Transverse colon (tissue), 4 donors: ENCODE results near the gene FYB1. TPM values are rescaled to one million over a fixed set of nuclear protein-coding genes. Genes with fewer than 3 reads are reported as not detected.

Source experiments
- DNase-seq: peaks from one replicate; pipeline ENCODE4 v3.0.0-alpha.2; 2019
- H3K27ac ChIP-seq, 4 donors: fragments of 200-600 bp; sonication (generic); 2 replicates each; pipeline ENCODE4 v1.5.1; 2016 to 2018; ENCODE audit warnings: inconsistent platforms in 4 of 4
- H3K27me3 ChIP-seq: fragments of 200-600 bp; sonication (generic); 2 replicates; pipeline ENCODE4 v1.5.1; 2017; ENCODE audit warnings: inconsistent platforms
- H3K36me3 ChIP-seq, 4 donors: fragments of 200-600 bp; sonication (generic); 2 replicates each; pipeline ENCODE4 v1.5.1; 2017 to 2019; ENCODE audit warnings: inconsistent platforms in 4 of 4
- H3K4me1 ChIP-seq, 4 donors: fragments of 200-600 bp; sonication (generic); 2 replicates each; pipeline ENCODE4 v1.5.1; 2017 to 2020; ENCODE audit warnings: inconsistent platforms in 4 of 4
- H3K4me3 ChIP-seq, 4 donors: fragments of 200-600 bp; sonication (generic); 1 replicate in 1 of 4; 2 replicates in 3 of 4; pipeline versions ENCODE4 v1.5.1 to v1.6.1; 2017 to 2019; ENCODE audit warnings: inconsistent platforms in 4 of 4
- H3K9me3 ChIP-seq, 2 donors: fragments of 200-600 bp; sonication (generic); 2 replicates each; pipeline ENCODE4 v1.5.1; 2017 to 2019; ENCODE audit warnings: inconsistent platforms in 2 of 2
- EP300 ChIP-seq: sonication (generic); formaldehyde crosslinking; IDR thresholded peaks from one replicate; pipeline ENCODE4 v1.6.1; 2017; ENCODE audit warnings: antibody characterized with exemption, low read depth
- POLR2A ChIP-seq: fragments of 450-650 bp; IDR thresholded peaks from one replicate; pipeline ENCODE4 v1.6.1; 2016; ENCODE audit warnings: antibody characterized with exemption, mild to moderate bottlenecking, moderate library complexity
- POLR2AphosphoS5 ChIP-seq, 3 donors: sonication (generic); formaldehyde crosslinking; IDR thresholded peaks; one replicate each; pipeline ENCODE4 v1.6.1; 2016; ENCODE audit warnings: antibody characterized with exemption in 3 of 3
- WGBS, 2 donors: methylation state at CpG; one replicate each; pipeline ENCODE4 v1.1.5; 2018; ENCODE audit warnings: low coverage in 1 of 2; 5-methylcytosine and 5-hydroxymethylcytosine counted together
- in situ Hi-C, 4 donors: fragments of 200-750 bp; cut with MboI; loops; one replicate each; pipeline versions ENCODE4 v1.15.0 to v1.15.1; 2017; ENCODE audit warnings: low sequenced_read_pairs in 3 of 4, low pct_ligation_motif_present in 1 of 4, low pct_unique_long_range_greater_than_20kb in 1 of 4
- intact Hi-C: fragments of 100-400 bp; cut with DNase I; formaldehyde crosslinking; loops from one replicate; pipeline ENCODE4 v1.15.1; 2023; ENCODE audit warnings: low total_unique reads
- total RNA-seq, 4 donors: library from RNA; depleted of rRNA; stranded (reverse); fragments of >200 nt; gene quantifications; one replicate each; pipeline ENCODE4 v1.1.0, GENCODE V29; 2016
- TF ChIP-seq, protein P1 (sequence below), 5 experiments: fragments of 200-600 bp in 3 of 5; fragments of 450-650 bp in 2 of 5; sonication (generic) in 3 of 5; IDR thresholded peaks; 1 replicate in 2 of 5; 2 replicates in 3 of 5; pipeline ENCODE4 v1.5.1; 2016 to 2017; ENCODE audit warnings: antibody characterized with exemption in 5 of 5, inconsistent platforms in 3 of 5, mild to moderate bottlenecking in 2 of 5, moderate library complexity in 1 of 5

FYB1 gene
- total RNA-seq, 4 donors from 2014 or later = 6.4 to 38.5 (median 17.5) TPM

DNA sequence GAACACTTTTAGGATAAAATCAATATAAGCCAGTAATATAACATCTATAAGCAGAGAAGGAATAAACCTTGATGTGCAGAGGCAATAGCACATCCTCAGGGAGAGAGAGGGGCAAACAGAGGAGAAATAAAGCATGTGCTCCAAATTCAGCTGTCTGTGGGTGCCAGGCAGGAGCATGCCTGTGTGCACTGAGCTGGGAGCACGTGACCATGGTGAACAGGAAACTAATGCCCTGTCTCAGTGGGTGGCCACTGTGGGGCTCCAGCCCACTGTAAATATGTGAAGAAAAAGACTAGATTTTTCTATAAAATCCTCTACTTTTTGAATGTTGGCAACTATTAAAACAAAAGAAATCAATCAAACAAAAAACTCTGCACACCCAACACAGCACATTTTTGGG, 55.3 kb downstream of the FYB1 start:
- WGBS, 2 donors = 35% methylated on average over 1 of the region's 1 CpG; no CpG with 5 or more reads in 1 of the 2 donors
- in situ Hi-C loops (no loop called here), intact Hi-C loops (no loop called here)
- Histone ChIP-seq H3K36me3 (no peaks in the 10 kb centered on the region), H3K4me3 (no peak overlapping the region), H3K9me3 (no peaks in the 10 kb centered on the region), H3K27ac (no peak overlapping the region), H3K4me1 (no peaks in the 10 kb centered on the region), H3K27me3 (no peaks in the 10 kb centered on the region)
- no peak for DNase-seq
- TF ChIP-seq POLR2AphosphoS5 (IDR thresholded peaks at IDR 0.05) (no peak), EP300 (no peak), POLR2A (no peak)
- TF ChIP-seq, protein P1, sequence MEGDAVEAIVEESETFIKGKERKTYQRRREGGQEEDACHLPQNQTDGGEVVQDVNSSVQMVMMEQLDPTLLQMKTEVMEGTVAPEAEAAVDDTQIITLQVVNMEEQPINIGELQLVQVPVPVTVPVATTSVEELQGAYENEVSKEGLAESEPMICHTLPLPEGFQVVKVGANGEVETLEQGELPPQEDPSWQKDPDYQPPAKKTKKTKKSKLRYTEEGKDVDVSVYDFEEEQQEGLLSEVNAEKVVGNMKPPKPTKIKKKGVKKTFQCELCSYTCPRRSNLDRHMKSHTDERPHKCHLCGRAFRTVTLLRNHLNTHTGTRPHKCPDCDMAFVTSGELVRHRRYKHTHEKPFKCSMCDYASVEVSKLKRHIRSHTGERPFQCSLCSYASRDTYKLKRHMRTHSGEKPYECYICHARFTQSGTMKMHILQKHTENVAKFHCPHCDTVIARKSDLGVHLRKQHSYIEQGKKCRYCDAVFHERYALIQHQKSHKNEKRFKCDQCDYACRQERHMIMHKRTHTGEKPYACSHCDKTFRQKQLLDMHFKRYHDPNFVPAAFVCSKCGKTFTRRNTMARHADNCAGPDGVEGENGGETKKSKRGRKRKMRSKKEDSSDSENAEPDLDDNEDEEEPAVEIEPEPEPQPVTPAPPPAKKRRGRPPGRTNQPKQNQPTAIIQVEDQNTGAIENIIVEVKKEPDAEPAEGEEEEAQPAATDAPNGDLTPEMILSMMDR (IDR thresholded peaks at IDR 0.05) = no peak

DNA sequence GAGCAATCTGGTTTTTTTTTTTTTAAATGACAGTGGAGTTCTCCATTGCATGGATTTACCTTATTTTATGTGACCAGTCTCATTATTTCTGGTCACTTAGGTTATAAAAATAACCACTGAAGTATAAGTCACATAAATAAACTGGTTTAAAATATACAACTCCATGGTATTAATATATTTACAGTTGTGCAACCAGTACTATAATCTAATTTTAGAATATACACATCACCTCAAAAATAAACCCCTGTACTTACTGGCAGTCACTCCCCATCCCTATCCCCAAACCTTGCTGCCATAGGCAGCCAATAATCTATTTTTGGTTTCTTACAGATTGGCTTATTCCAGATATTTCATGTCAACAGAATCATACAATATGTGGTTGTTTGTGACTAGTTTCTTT, 57.8 kb downstream of the FYB1 start:
- DNase-seq = no peak
- H3K36me3 ChIP-seq = no peaks in the 10 kb centered on the region
- H3K4me1 ChIP-seq = no peaks in the 10 kb centered on the region
- no peak overlapping the region for H3K27ac ChIP-seq
- intact Hi-C loops = no loop called here
- H3K27me3 ChIP-seq = no peaks in the 10 kb centered on the region
- in situ Hi-C loops = no loop called here
- TF ChIP-seq, protein P1 (IDR thresholded peaks at IDR 0.05) = no peak
- TF ChIP-seq EP300 (no peak), POLR2AphosphoS5 (IDR thresholded peaks at IDR 0.05) (no peak), POLR2A (no peak)
- no peak overlapping the region for H3K4me3 ChIP-seq
- no peaks in the 10 kb centered on the region for H3K9me3 ChIP-seq

DNA sequence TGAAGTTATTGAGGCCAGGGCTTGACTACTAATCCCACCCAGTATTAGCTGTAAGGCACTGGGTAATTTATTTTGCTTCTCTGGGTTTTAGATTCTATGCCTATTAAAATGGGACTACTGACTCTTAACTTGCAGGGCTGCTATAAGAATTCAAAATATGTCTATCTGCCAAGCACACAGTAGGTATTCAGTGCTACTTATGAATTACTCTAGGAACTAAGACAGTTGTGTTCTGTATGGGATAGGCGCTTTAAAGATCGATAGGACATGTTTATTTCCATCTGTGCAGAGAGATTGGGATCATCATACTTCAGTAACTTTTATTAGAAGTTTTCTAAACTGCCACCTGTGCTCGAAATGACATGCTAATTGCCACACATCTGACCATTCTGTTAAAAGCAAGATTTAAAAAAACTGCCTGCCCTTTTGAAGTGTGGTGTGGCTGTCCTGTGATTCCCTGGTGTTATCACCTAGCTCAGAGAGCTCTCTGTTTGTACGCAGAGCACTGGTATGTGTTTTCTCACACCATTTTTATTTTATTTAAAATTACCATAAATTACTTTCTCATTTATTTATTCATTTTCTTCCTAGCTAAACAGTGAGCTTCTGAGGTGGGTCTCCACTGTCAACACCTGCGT, 58.7 kb downstream of the FYB1 start:
- DNase-seq = no peak
- H3K4me3 ChIP-seq = no peak overlapping the region
- no peaks in the 10 kb centered on the region for H3K27me3 ChIP-seq
- TF ChIP-seq, protein P1 (IDR thresholded peaks at IDR 0.05) = no peak
- no peak for TF ChIP-seq EP300
- no peak for TF ChIP-seq POLR2A
- no peak for TF ChIP-seq POLR2AphosphoS5 (IDR thresholded peaks at IDR 0.05)
- WGBS, 2 donors = 61 to 81% methylated on average over 2 to 5 of the region's 5 CpGs
- intact Hi-C loops = no loop called here
- H3K4me1 ChIP-seq = no peaks in the 10 kb centered on the region
- in situ Hi-C loops = no loop called here
- no peaks in the 10 kb centered on the region for H3K36me3 ChIP-seq
- no peak overlapping the region for H3K27ac ChIP-seq
- no peaks in the 10 kb centered on the region for H3K9me3 ChIP-seq

DNA sequence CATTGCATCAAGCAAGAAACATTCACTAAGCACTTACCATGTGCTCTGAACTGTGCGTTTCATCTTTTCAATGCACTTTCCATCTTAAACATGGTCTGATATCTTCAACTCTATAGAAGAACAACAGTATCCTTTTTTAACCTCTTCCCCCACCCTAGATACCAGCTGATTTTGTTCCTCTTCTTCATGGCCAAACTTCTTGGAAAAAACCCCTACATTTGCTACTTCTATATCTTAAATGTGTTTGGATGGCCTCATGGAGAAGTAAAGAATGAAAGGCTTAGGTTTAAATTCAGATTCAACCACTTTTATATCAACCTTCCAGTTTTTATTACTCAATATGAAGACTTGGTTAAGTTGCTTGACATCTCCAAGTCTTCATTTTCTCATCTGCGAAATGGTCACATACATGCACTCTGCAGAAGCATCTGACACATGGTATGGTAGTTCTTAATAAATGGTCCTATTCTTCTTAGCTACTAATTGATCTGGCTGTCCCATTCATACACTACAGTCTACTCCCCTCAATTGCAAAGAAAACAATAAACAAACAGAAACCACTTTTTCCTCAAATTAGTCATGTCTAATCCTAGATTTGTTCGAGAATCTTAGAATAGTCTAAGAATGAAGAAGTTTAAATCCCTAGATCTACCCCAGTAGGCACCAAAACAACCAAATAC, 59.4 kb downstream of the FYB1 start:
- no peaks in the 10 kb centered on the region for H3K27me3 ChIP-seq
- 84 to 90% methylated on average over 3 of the region's 3 CpGs for WGBS, 2 donors
- in situ Hi-C loops = no loop called here
- no peak overlapping the region for H3K4me3 ChIP-seq
- no peaks in the 10 kb centered on the region for H3K9me3 ChIP-seq
- TF ChIP-seq EP300 (no peak), POLR2AphosphoS5 (IDR thresholded peaks at IDR 0.05) (no peak), POLR2A (no peak)
- TF ChIP-seq, protein P1 (IDR thresholded peaks at IDR 0.05) = no peak
- H3K36me3 ChIP-seq = no peaks in the 10 kb centered on the region
- intact Hi-C loops = no loop called here
- H3K27ac ChIP-seq = no peak overlapping the region
- DNase-seq = no peak
- H3K4me1 ChIP-seq = no peaks in the 10 kb centered on the region
